Natural killer cell (primary cell): ENCODE measurements around the gene UGT8. TPM values are rescaled to one million over a fixed set of nuclear protein-coding genes. Genes with fewer than 3 reads are reported as not detected.

ENCODE experiments used
- ATAC-seq, 3 donors: fragments of 150-1000 bp in 2 of 3; fragments of 200-7000 bp in 1 of 3; cut with Tn5 transposase; 1 replicate in 1 of 3; 2 replicates in 2 of 3; pipeline ENCODE4 v1.10.0; 2021; ENCODE audit warnings: mild to moderate bottlenecking in 2 of 3, moderate library complexity in 2 of 3
- DNase-seq, 2 donors: peaks; one replicate each; pipeline versions ENCODE4 v3.0.0 to v3.0.0-alpha.2; 2013 to 2021; ENCODE audit warnings: mixed read lengths in 1 of 2
- H3K27ac ChIP-seq: one replicate; pipeline ENCODE4 v1.5.1; 2013; ENCODE audit warnings: mild to moderate bottlenecking, low read length
- H3K27me3 ChIP-seq: one replicate; pipeline ENCODE4 v1.6.1; 2013; ENCODE audit warnings: low read length; ENCODE audit not compliant: control insufficient read depth, insufficient read depth
- H3K36me3 ChIP-seq: one replicate; pipeline ENCODE4 v1.6.1; 2013; ENCODE audit warnings: low read length; ENCODE audit not compliant: control insufficient read depth, insufficient read depth
- H3K4me1 ChIP-seq: one replicate; pipeline ENCODE4 v1.6.1; 2013; ENCODE audit warnings: low read length; ENCODE audit not compliant: control insufficient read depth, insufficient read depth
- H3K4me3 ChIP-seq: one replicate; pipeline ENCODE4 v1.5.1; 2013; ENCODE audit warnings: low read length
- H3K9me3 ChIP-seq: one replicate; pipeline ENCODE4 v1.6.1; 2013; ENCODE audit warnings: low read length; ENCODE audit not compliant: control insufficient read depth, insufficient read depth
- H3K27ac Mint-ChIP-seq, 2 donors: one replicate each; pipeline ENCODE4 v1.8.0; 2022; ENCODE audit warnings: mild to moderate bottlenecking in 2 of 2, mixed read lengths in 2 of 2, moderate library complexity in 1 of 2
- H3K27me3 Mint-ChIP-seq, 2 donors: one replicate each; pipeline ENCODE4 v1.8.0; 2022; ENCODE audit warnings: low read depth in 2 of 2, mixed read lengths in 2 of 2
- H3K36me3 Mint-ChIP-seq: one replicate; pipeline ENCODE4 v1.8.0; 2022; ENCODE audit warnings: mixed read lengths
- H3K4me1 Mint-ChIP-seq, 2 donors: one replicate each; pipeline ENCODE4 v1.8.0; 2022; ENCODE audit warnings: mixed read lengths in 2 of 2
- H3K4me3 Mint-ChIP-seq: one replicate; pipeline ENCODE4 v1.8.0; 2022; ENCODE audit warnings: mild to moderate bottlenecking, moderate library complexity, mixed read lengths
- H3K9me3 Mint-ChIP-seq, 2 donors: one replicate each; pipeline ENCODE4 v1.8.0; 2022; ENCODE audit warnings: mixed read lengths in 2 of 2
- WGBS: methylation state at CpG from one replicate; pipeline ENCODE4 v1.1.7; 2013; ENCODE audit warnings: missing lambda C conversion rate; ENCODE audit not compliant: insufficient coverage; 5-methylcytosine and 5-hydroxymethylcytosine counted together
- intact Hi-C: fragments of 100-400 bp; cut with micrococcal nuclease; formaldehyde crosslinking; loops from one replicate; pipeline ENCODE4 v1.14.2; 2022
- total RNA-seq, 4 donors: library from RNA; stranded (reverse); fragments of 120-200 nt in 1 of 4; gene quantifications; one replicate each; pipeline versions ENCODE4 v1.2.3 to v1.2.4, GENCODE V29; 2013 to 2022
- TF ChIP-seq, protein P1 (sequence below): fragments of 200-600 bp; IDR thresholded peaks from one replicate; pipeline ENCODE4 v1.8.0; 2022; ENCODE audit warnings: antibody characterized with exemption

The UGT8 gene, protein sequence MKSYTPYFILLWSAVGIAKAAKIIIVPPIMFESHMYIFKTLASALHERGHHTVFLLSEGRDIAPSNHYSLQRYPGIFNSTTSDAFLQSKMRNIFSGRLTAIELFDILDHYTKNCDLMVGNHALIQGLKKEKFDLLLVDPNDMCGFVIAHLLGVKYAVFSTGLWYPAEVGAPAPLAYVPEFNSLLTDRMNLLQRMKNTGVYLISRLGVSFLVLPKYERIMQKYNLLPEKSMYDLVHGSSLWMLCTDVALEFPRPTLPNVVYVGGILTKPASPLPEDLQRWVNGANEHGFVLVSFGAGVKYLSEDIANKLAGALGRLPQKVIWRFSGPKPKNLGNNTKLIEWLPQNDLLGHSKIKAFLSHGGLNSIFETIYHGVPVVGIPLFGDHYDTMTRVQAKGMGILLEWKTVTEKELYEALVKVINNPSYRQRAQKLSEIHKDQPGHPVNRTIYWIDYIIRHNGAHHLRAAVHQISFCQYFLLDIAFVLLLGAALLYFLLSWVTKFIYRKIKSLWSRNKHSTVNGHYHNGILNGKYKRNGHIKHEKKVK
- total RNA-seq, result under 1 TPM in 2 of 3 donors, not detected in 1; 0.16 to 0.25 TPM
- total RNA-seq (2013), result 7.5 TPM

DNA sequence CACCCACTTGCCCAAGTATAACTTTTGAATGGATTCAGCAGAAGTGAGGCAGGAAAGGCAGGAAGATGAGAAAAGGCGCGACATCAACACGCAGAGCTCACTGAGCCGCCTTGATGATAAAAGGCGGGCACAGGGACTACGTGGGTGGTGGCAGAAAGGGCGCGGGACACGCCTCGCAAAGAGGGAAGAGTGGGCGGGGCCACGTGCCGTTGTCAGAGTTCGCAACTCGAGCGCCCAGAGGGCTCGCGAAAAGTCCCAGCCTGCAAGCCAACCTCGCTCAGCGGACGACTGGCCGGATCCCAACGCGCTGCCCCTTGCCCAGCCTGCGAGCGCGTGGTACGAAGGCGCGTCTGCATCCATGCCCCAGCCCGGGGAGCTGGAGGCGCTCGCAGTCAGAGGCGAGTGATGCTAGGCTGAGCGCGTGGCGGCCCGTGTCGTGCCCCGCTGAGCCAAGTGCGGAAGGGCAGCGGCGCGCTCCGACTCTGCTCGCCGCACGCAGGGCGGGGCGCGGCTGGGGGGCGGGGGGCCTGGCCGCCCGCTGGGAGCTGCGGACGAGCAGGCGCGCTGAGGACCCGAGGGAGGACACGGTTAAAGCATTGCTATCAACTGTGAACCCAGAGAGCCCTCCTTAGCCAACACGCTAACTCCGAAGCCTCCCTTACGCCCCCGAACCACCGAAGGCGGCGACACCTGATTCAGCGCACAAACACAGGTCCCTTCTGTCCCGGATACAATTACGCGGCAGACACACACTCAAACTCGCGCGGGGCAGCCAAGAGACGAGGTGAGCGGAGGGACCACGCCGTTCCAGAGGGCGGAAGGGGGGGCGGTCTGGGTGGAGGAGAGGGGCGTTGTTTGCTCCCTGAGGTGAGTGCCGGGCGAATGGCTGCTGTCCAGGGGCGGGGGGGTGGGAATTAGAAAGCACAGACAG is at the start of gene UGT8:
Gene UGT8 (plus strand): TSS at position 617 of the 931 bp plus-strand sequence. CDS start 24,074 bp downstream, outside the sequence.
- ATAC-seq, result no peak
- peaks cover 14% of the 10 kb centered on the region for H3K4me1 ChIP-seq
- Mint-ChIP-seq H3K27ac (no peak within 1 kb of the TSS), H3K27me3 (peaks cover 20 to 28% of the 10 kb centered on the region in 2 donors), H3K4me1 (peaks cover 0 to 7% of the 10 kb centered on the region in 2 donors), H3K4me3 (peak within 1 kb of the TSS; percentile 53), H3K9me3 (peaks cover 0 to 2% of the 10 kb centered on the region in 2 donors), H3K36me3 (no peaks in the 10 kb centered on the region)
- peaks cover 14% of the 10 kb centered on the region for H3K27me3 ChIP-seq
- no peaks in the 10 kb centered on the region for H3K9me3 ChIP-seq
- TF ChIP-seq, protein P1, sequence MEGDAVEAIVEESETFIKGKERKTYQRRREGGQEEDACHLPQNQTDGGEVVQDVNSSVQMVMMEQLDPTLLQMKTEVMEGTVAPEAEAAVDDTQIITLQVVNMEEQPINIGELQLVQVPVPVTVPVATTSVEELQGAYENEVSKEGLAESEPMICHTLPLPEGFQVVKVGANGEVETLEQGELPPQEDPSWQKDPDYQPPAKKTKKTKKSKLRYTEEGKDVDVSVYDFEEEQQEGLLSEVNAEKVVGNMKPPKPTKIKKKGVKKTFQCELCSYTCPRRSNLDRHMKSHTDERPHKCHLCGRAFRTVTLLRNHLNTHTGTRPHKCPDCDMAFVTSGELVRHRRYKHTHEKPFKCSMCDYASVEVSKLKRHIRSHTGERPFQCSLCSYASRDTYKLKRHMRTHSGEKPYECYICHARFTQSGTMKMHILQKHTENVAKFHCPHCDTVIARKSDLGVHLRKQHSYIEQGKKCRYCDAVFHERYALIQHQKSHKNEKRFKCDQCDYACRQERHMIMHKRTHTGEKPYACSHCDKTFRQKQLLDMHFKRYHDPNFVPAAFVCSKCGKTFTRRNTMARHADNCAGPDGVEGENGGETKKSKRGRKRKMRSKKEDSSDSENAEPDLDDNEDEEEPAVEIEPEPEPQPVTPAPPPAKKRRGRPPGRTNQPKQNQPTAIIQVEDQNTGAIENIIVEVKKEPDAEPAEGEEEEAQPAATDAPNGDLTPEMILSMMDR, result no peak
- DNase-seq, result peak in 1 of 2 donors; percentile 37
- WGBS, result 2% methylated on average over 84 of the region's 84 CpGs
- intact Hi-C loops, result no loop called here
- H3K36me3 ChIP-seq, result no peaks in the 10 kb centered on the region
- peak within 1 kb of the TSS; percentile 55 for H3K27ac ChIP-seq
- H3K4me3 ChIP-seq, result peak within 1 kb of the TSS; percentile 50

DNA sequence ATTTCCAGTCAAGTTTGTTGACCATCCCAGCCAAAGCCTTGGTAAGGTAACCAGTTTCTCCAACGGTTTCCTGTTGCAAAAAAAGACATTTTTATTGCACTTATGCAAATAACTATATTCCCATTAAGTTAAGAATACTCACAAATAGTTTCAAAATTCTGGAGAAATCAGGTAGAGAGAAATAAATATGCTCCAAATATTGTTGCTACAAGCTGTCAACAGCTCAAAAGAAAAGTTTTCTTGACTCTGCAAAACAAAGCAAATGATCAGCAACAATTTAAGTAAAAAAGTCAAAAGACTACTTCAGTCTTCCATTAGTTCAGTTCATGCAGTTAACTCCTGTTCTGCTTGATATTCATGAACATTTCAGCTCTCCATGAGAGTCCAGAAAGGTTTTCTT is 49.0 kb upstream of the UGT8 start:
- no peaks in the 10 kb centered on the region for H3K36me3 ChIP-seq
- H3K4me3 ChIP-seq, result no peak overlapping the region
- Mint-ChIP-seq H3K9me3 (peaks cover 6 to 10% of the 10 kb centered on the region in 2 donors), H3K4me3 (no peak overlapping the region), H3K36me3 (no peaks in the 10 kb centered on the region), H3K4me1 (no peaks in the 10 kb centered on the region), H3K27ac (no peak overlapping the region), H3K27me3 (no peaks in the 10 kb centered on the region)
- WGBS, result 50% methylated on average over 1 of the region's 1 CpG
- ATAC-seq (no peak), DNase-seq (no peak)
- TF ChIP-seq, protein P1, result no peak
- no peaks in the 10 kb centered on the region for H3K4me1 ChIP-seq
- no peaks in the 10 kb centered on the region for H3K9me3 ChIP-seq
- no peak overlapping the region for H3K27ac ChIP-seq
- intact Hi-C loops, result no loop called here
- H3K27me3 ChIP-seq, result no peaks in the 10 kb centered on the region

DNA sequence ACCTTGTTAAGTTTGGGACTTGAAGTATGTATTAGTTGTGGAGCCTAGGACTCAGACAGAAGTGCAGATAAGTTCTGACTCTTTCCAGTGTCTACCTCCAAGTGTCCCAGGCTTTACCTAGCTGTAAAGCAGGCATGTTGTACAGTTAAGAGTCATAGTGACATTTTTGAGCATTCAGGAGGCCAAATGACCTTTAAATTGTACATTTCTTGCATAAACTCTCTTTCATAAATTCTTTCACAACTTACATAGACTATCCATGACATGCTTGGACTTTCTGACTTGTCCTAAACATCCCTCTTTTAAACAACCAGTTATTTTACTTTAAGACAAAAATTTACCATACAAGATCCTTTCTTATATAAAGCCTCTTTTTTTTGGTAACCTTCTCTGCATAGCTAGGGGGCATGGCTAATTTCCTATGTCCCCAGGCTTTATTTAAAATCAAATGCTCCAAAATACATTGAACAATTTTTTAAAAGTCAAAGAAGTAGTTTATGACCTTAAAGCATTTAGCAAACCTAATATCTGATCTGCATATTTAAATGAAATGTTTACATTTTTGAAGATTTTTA is 40.1 kb upstream of the UGT8 start:
- Mint-ChIP-seq H3K36me3 (no peaks in the 10 kb centered on the region), H3K27me3 (no peaks in the 10 kb centered on the region), H3K9me3 (peaks cover 3 to 11% of the 10 kb centered on the region in 2 donors), H3K27ac (no peak overlapping the region), H3K4me1 (no peaks in the 10 kb centered on the region), H3K4me3 (no peak overlapping the region)
- Histone ChIP-seq H3K27ac (no peak overlapping the region), H3K9me3 (peaks cover 3% of the 10 kb centered on the region), H3K4me1 (no peaks in the 10 kb centered on the region), H3K4me3 (no peak overlapping the region), H3K27me3 (no peaks in the 10 kb centered on the region), H3K36me3 (no peaks in the 10 kb centered on the region)
- TF ChIP-seq, protein P1, result no peak
- no peak for DNase-seq
- intact Hi-C loops, result no loop called here
- ATAC-seq, result no peak
